Parathyroid adenoma (tissue), 2 donors: Measurements from ENCODE around the gene GSX2.
A peak's percentile ranks its signal among the peaks of the same experiment; 100 is the strongest.

Experiments used
- H2AFZ ChIP-seq: fragments of 300-600 bp; sonication (generic); one replicate; pipeline ENCODE4 v1.7.0; 2017; ENCODE audit warnings: antibody characterized with exemption, mild to moderate bottlenecking
- H3K27ac ChIP-seq: fragments of 300-600 bp; sonication (generic); one replicate; pipeline ENCODE4 v1.7.0; 2017
- H3K27me3 ChIP-seq: fragments of 300-600 bp; sonication (generic); one replicate; pipeline ENCODE4 v1.7.0; 2017; ENCODE audit warnings: low read length; ENCODE audit not compliant: control insufficient read depth, insufficient read depth
- H3K36me3 ChIP-seq: fragments of 300-600 bp; sonication (generic); one replicate; pipeline ENCODE4 v1.7.0; 2017; ENCODE audit warnings: low read length; ENCODE audit not compliant: control insufficient read depth, insufficient read depth
- H3K4me1 ChIP-seq: fragments of 300-600 bp; sonication (generic); one replicate; pipeline ENCODE4 v1.7.0; 2017; ENCODE audit warnings: control low read depth
- H3K4me2 ChIP-seq: fragments of 300-600 bp; sonication (generic); one replicate; pipeline ENCODE4 v1.7.0; 2017; ENCODE audit warnings: low read length
- H3K4me3 ChIP-seq: fragments of 300-600 bp; sonication (generic); one replicate; pipeline ENCODE4 v1.7.0; 2017; ENCODE audit warnings: low read depth, low read length
- H3K79me2 ChIP-seq: fragments of 300-600 bp; sonication (generic); one replicate; pipeline ENCODE4 v1.7.0; 2017; ENCODE audit warnings: control low read depth
- H3K9ac ChIP-seq: fragments of 300-600 bp; sonication (generic); one replicate; pipeline ENCODE4 v1.7.0; 2017; ENCODE audit warnings: mild to moderate bottlenecking
- H3K9me3 ChIP-seq: fragments of 300-600 bp; sonication (generic); one replicate; pipeline ENCODE4 v1.7.0; 2017; ENCODE audit warnings: low read length; ENCODE audit not compliant: control insufficient read depth
- CTCF ChIP-seq: fragments of 300-600 bp; sonication (generic); IDR thresholded peaks from one replicate; pipeline ENCODE4 v1.7.0; 2017; ENCODE audit warnings: antibody characterized with exemption, mild to moderate bottlenecking
- donor health status: primary hyperparathyroidism.

Gene GSX2

GRCh38 chr4:54062392-54062791 is 37.6 kb upstream of the GSX2 start:
- Histone ChIP-seq H3K9me3 (no peaks in the 10 kb centered on the region), H3K9ac (no peak overlapping the region)

GRCh38 chr4:54063229-54063628 is 36.7 kb upstream of the GSX2 start:
- H3K9me3 ChIP-seq, result no peaks in the 10 kb centered on the region

More at GRCh38 chr4:54062392-54062791, 37.6 kb upstream of the GSX2 start:
- TF ChIP-seq CTCF, result no peak
- Histone ChIP-seq H2AFZ (no peak overlapping the region), H3K4me2 (peak overlapping the region; percentile 79), H3K27me3 (no peaks in the 10 kb centered on the region), H3K27ac (no peak overlapping the region), H3K4me3 (peak overlapping the region; percentile 73), H3K79me2 (peaks cover 13% of the 10 kb centered on the region), H3K4me1 (peaks cover 6% of the 10 kb centered on the region), H3K36me3 (no peaks in the 10 kb centered on the region)

GRCh38 chr4:54063737-54064316 is 36.1 kb upstream of the GSX2 start:
- H3K79me2 ChIP-seq, result peaks cover 13% of the 10 kb centered on the region
- H3K4me2 ChIP-seq, result peak overlapping the region; percentile 79
- no peak for TF ChIP-seq CTCF
- H3K36me3 ChIP-seq, result no peaks in the 10 kb centered on the region
- H3K4me3 ChIP-seq, result peak overlapping the region; percentile 73
- no peaks in the 10 kb centered on the region for H3K9me3 ChIP-seq
- H3K27ac ChIP-seq, result peak overlapping the region; percentile 72
- H2AFZ ChIP-seq, result peak overlapping the region; percentile 79
- no peaks in the 10 kb centered on the region for H3K27me3 ChIP-seq
- H3K9ac ChIP-seq, result peak overlapping the region; percentile 49
- H3K4me1 ChIP-seq, result peaks cover 4% of the 10 kb centered on the region

More at GRCh38 chr4:54063229-54063628, 36.7 kb upstream of the GSX2 start:
- Histone ChIP-seq H3K27me3 (no peaks in the 10 kb centered on the region), H3K79me2 (peaks cover 13% of the 10 kb centered on the region), H3K36me3 (no peaks in the 10 kb centered on the region), H3K4me2 (peak overlapping the region; percentile 79), H3K27ac (peak overlapping the region; percentile 72), H3K4me3 (peak overlapping the region; percentile 73), H3K9ac (no peak overlapping the region), H2AFZ (peak overlapping the region; percentile 79), H3K4me1 (peaks cover 4% of the 10 kb centered on the region)
- no peak for TF ChIP-seq CTCF

GRCh38 chr4:54064317-54065111 is 35.4 kb upstream of the GSX2 start, which contains the start of gene CHIC2:
Gene CHIC2, minus strand, starts transcription at chr4:54064605. Its CDS starts 305 bp downstream, at chr4:54064300.
- peaks cover 13% of the 10 kb centered on the region for H3K79me2 ChIP-seq
- peak within 1 kb of the TSS; percentile 73 for H3K4me3 ChIP-seq
- no peak for TF ChIP-seq CTCF
- no peaks in the 10 kb centered on the region for H3K36me3 ChIP-seq
- peak within 1 kb of the TSS; percentile 49 for H3K9ac ChIP-seq
- peak within 1 kb of the TSS; percentile 89 for H2AFZ ChIP-seq
- H3K9me3 ChIP-seq, result no peaks in the 10 kb centered on the region
- peaks cover 4% of the 10 kb centered on the region for H3K4me1 ChIP-seq
- peak within 1 kb of the TSS; percentile 79 for H3K4me2 ChIP-seq
- no peaks in the 10 kb centered on the region for H3K27me3 ChIP-seq
- peak within 1 kb of the TSS; percentile 78 for H3K27ac ChIP-seq
